GM21447 (cell line): ENCODE results near the gene OR2L13.
"Not testable (repeated sequence)": the region's sequence is repeated elsewhere in the genome, so short reads cannot be mapped to it uniquely, and the experiment has no call there.

ENCODE experiments used
- ATAC-seq: cut with Tn5 transposase; IDR thresholded peaks from one replicate; pipeline ENCODE4 v1.9.1; 2021; ENCODE audit not compliant: unreplicated experiment

Gene OR2L13

GRCh38 chr1:248094884-248095283, at the start of gene OR2L13:
Gene OR2L13, plus strand, starts transcription at chr1:248095184. Its CDS starts 4,192 bp downstream, at chr1:248099376.
- ATAC-seq: no peak

- no peak for ATAC-seq
These were observed 49.8 kb upstream of the OR2L13 start for GRCh38 chr1:248045209-248045608.

- ATAC-seq: no peak
These were observed 48.4 kb upstream of the OR2L13 start, which contains the start of gene OR2L3 for GRCh38 chr1:248046536-248046935. Gene OR2L3, plus strand, starts transcription at chr1:248046836. Its CDS starts 13,846 bp downstream, at chr1:248060682.

GRCh38 chr1:248047008-248047407, 48.0 kb upstream of the OR2L13 start:
- ATAC-seq: no peak

GRCh38 chr1:248054671-248055070, 40.3 kb upstream of the OR2L13 start:
- ATAC-seq: no peak

GRCh38 chr1:248055261-248055660, 39.7 kb upstream of the OR2L13 start:
- ATAC-seq: no peak

- ATAC-seq: no peak
These were observed 29.9 kb upstream of the OR2L13 start for GRCh38 chr1:248065071-248065470.

- ATAC-seq: no peak
These were observed 29.4 kb upstream of the OR2L13 start for GRCh38 chr1:248065604-248066003.

GRCh38 chr1:248083864-248084263, 11.1 kb upstream of the OR2L13 start:
- ATAC-seq: not testable (repeated sequence)

- no peak for ATAC-seq
These were observed 3.5 kb downstream of the OR2L13 start for GRCh38 chr1:248098529-248098928.

- no peak for ATAC-seq
These were observed 7.9 kb downstream of the OR2L13 start for GRCh38 chr1:248102847-248103246.

GRCh38 chr1:248111157-248111556, 16.2 kb downstream of the OR2L13 start:
- no peak for ATAC-seq

GRCh38 chr1:248114890-248115289, 19.9 kb downstream of the OR2L13 start:
- ATAC-seq: no peak

GRCh38 chr1:248127653-248128052, 32.7 kb downstream of the OR2L13 start:
- ATAC-seq: no peak

- ATAC-seq: no peak
These were observed 41.8 kb downstream of the OR2L13 start for GRCh38 chr1:248136811-248137210.

- ATAC-seq: no peak
These were observed 45.9 kb downstream of the OR2L13 start for GRCh38 chr1:248140846-248141245.

GRCh38 chr1:248143311-248143710, 48.3 kb downstream of the OR2L13 start:
- ATAC-seq: no peak

GRCh38 chr1:248144513-248145198, 49.7 kb downstream of the OR2L13 start, which contains the start of gene OR2M5:
Gene OR2M5, plus strand, starts transcription at chr1:248145148. Its CDS starts 0 bp downstream, at chr1:248145148.
- ATAC-seq: no peak
